Breast epithelium (tissue), 4 donors: ENCODE data around the gene PDE6B. TPM values are rescaled to one million over a fixed set of nuclear protein-coding genes. Genes with fewer than 3 reads are reported as not detected.

ENCODE experiments used
- DNase-seq, 2 donors: peaks; one replicate each; pipeline ENCODE4 v3.0.0-alpha.2; 2019; ENCODE audit warnings: low spot score in 2 of 2
- H3K27ac ChIP-seq, 2 donors: fragments of 200-600 bp; sonication (generic) in 1 of 2; one replicate each; pipeline ENCODE4 v1.5.1; 2016 to 2019; ENCODE audit warnings: mild to moderate bottlenecking in 1 of 2
- H3K27me3 ChIP-seq, 2 donors: fragments of 200-600 bp; sonication (generic) in 1 of 2; one replicate each; pipeline versions ENCODE4 v1.5.1 to v1.6.0; 2017 to 2019; ENCODE audit warnings: control low read depth in 1 of 2, mild to moderate bottlenecking in 1 of 2
- H3K36me3 ChIP-seq: fragments of 200-600 bp; one replicate; pipeline ENCODE4 v1.5.1; 2019
- H3K4me1 ChIP-seq, 2 donors: fragments of 200-600 bp; sonication (generic); one replicate each; pipeline ENCODE4 v1.5.1; 2016 to 2019; ENCODE audit warnings: control low read depth in 1 of 2
- H3K4me3 ChIP-seq, 3 donors: fragments of 200-600 bp; sonication (generic); 1 replicate in 2 of 3; 2 replicates in 1 of 3; pipeline ENCODE4 v1.5.1; 2016 to 2019; ENCODE audit warnings: mild to moderate bottlenecking in 3 of 3, moderate library complexity in 2 of 3
- H3K9me3 ChIP-seq, 2 donors: fragments of 200-600 bp; sonication (generic) in 1 of 2; one replicate each; pipeline ENCODE4 v1.5.1; 2016 to 2019; ENCODE audit warnings: control low read depth in 1 of 2
- CTCF ChIP-seq, 3 donors: fragments of 450-650 bp; IDR thresholded peaks; one replicate each; pipeline ENCODE4 v1.5.1; 2016 to 2017; ENCODE audit warnings: antibody characterized with exemption in 3 of 3, mild to moderate bottlenecking in 3 of 3, moderate library complexity in 3 of 3
- POLR2A ChIP-seq: fragments of 450-650 bp; IDR thresholded peaks from one replicate; pipeline ENCODE4 v1.6.1; 2016; ENCODE audit warnings: antibody characterized with exemption, mild to moderate bottlenecking, moderate library complexity
- POLR2AphosphoS5 ChIP-seq, 3 donors: sonication (generic); formaldehyde crosslinking; IDR thresholded peaks; one replicate each; pipeline ENCODE4 v1.6.1; 2017; ENCODE audit warnings: antibody characterized with exemption in 3 of 3
- intact Hi-C: fragments of 100-400 bp; cut with DNase I; formaldehyde crosslinking; loops from one replicate; pipeline ENCODE4 v1.15.1; 2023; ENCODE audit warnings: low total_unique reads
- total RNA-seq, 3 donors: library from RNA; depleted of rRNA; stranded (reverse); fragments of >200 nt; gene quantifications; one replicate each; pipeline ENCODE4 v1.1.0, GENCODE V29; 2016

Gene PDE6B
- total RNA-seq, 3 donors from 2014 or later = 2.7 to 10.2 (median 8.5) TPM

GRCh38 chr4:592825-593520, 32.4 kb upstream of the PDE6B start:
- TF ChIP-seq POLR2AphosphoS5 (IDR thresholded peaks at IDR 0.05) (no peak), CTCF (IDR thresholded peaks at IDR 0.05) (no peak), POLR2A (no peak)
- no peaks in the 10 kb centered on the region for H3K36me3 ChIP-seq
- H3K27ac ChIP-seq = no peak overlapping the region
- H3K27me3 ChIP-seq = peaks cover 0 to 10% of the 10 kb centered on the region in 2 donors
- no peaks in the 10 kb centered on the region for H3K4me1 ChIP-seq
- H3K4me3 ChIP-seq = no peak overlapping the region
- peaks cover 5 to 12% of the 10 kb centered on the region in 2 donors for H3K9me3 ChIP-seq
- intact Hi-C loops = no loop called here
- no peak for DNase-seq

GRCh38 chr4:598925-599324, 26.4 kb upstream of the PDE6B start:
- no peak for TF ChIP-seq POLR2AphosphoS5 (IDR thresholded peaks at IDR 0.05)
- no peak for TF ChIP-seq POLR2A
- no peak for TF ChIP-seq CTCF (IDR thresholded peaks at IDR 0.05)
- Histone ChIP-seq H3K4me3 (no peak overlapping the region), H3K36me3 (no peaks in the 10 kb centered on the region), H3K4me1 (no peaks in the 10 kb centered on the region), H3K9me3 (peaks cover 0 to 11% of the 10 kb centered on the region in 2 donors), H3K27ac (no peak overlapping the region), H3K27me3 (peaks cover 0 to 13% of the 10 kb centered on the region in 2 donors)
- DNase-seq = no peak
- intact Hi-C loops = no loop called here

- DNase-seq = no peak
- intact Hi-C loops = no loop called here
- TF ChIP-seq CTCF (IDR thresholded peaks at IDR 0.05) (no peak), POLR2AphosphoS5 (IDR thresholded peaks at IDR 0.05) (no peak), POLR2A (no peak)
- no peaks in the 10 kb centered on the region for H3K9me3 ChIP-seq
- no peaks in the 10 kb centered on the region for H3K36me3 ChIP-seq
- H3K27me3 ChIP-seq = peaks cover 0 to 13% of the 10 kb centered on the region in 2 donors
- no peaks in the 10 kb centered on the region for H3K4me1 ChIP-seq
- H3K27ac ChIP-seq = no peak overlapping the region
- H3K4me3 ChIP-seq = no peak overlapping the region
Observed at GRCh38 chr4:600166-600565, 25.2 kb upstream of the PDE6B start.

- intact Hi-C loops = no loop called here
- TF ChIP-seq POLR2AphosphoS5 (IDR thresholded peaks at IDR 0.05) (no peak), POLR2A (no peak), CTCF (IDR thresholded peaks at IDR 0.05) (no peak)
- no peaks in the 10 kb centered on the region for H3K9me3 ChIP-seq
- no peak overlapping the region for H3K27ac ChIP-seq
- H3K27me3 ChIP-seq = peaks cover 0 to 13% of the 10 kb centered on the region in 2 donors
- no peak for DNase-seq
- no peaks in the 10 kb centered on the region for H3K36me3 ChIP-seq
- H3K4me1 ChIP-seq = no peaks in the 10 kb centered on the region
- H3K4me3 ChIP-seq = no peak overlapping the region
Observed at GRCh38 chr4:600850-601515, 24.4 kb upstream of the PDE6B start.
